Measurements from ENCODE around the gene KCNH5. TPM values are rescaled to one million over a fixed set of nuclear protein-coding genes. Genes with fewer than 3 reads are reported as not detected.

The KCNH5 gene
- polyA plus RNA-seq, 1 donor (not counting 4 experiments of a cell fraction or from before 2014, with no cell fraction given) = 0.04 TPM

- Histone ChIP-seq H2AFZ (ENCODE audit: control insufficient read depth, low read length) (no peak overlapping the region), H3K9me3 (ENCODE audit: control insufficient read depth, low read depth, low read length) (no peaks in the 10 kb centered on the region), H3K4me1 (ENCODE audit: control insufficient read depth, extremely low read depth, insufficient read depth, low read length) (no peaks in the 10 kb centered on the region), H3K4me2 (ENCODE audit: control insufficient read depth, extremely low read depth, insufficient read depth, low read depth, low read length) (no peak overlapping the region), H3K79me2 (ENCODE audit: control insufficient read depth, insufficient read depth, low read length) (no peaks in the 10 kb centered on the region), H3K9me1 (ENCODE audit: control insufficient read depth, extremely low read depth, insufficient read depth, low read length) (no peaks in the 10 kb centered on the region), H3K4me3 (ENCODE audit: control insufficient read depth in 2 of 3, extremely low read depth in 1 of 3, insufficient read depth in 2 of 3, low read depth in 1 of 3, low read length in 3 of 3) (no peak overlapping the region), H3K36me3 (ENCODE audit: control insufficient read depth in 2 of 2, extremely low read depth in 1 of 2, insufficient read depth in 2 of 2, low read length in 2 of 2) (no peaks in the 10 kb centered on the region), H3K27ac (ENCODE audit: control insufficient read depth, insufficient read depth, low read length) (no peak overlapping the region), H3K27me3 (ENCODE audit: control insufficient read depth, extremely low read depth, insufficient read depth, low read length) (no peaks in the 10 kb centered on the region), H4K20me1 (ENCODE audit: control insufficient read depth, extremely low read depth, insufficient read depth, low read length) (no peaks in the 10 kb centered on the region), H3K9ac (ENCODE audit: control insufficient read depth, extremely low read depth, insufficient read depth, low read length) (no peak overlapping the region)
- TF ChIP-seq CTCF (optimal IDR thresholded peaks at IDR 0.05 in 1 of 3, IDR thresholded peaks at IDR 0.05 in 1 of 3, conservative IDR thresholded peaks at IDR 0.05 in 1 of 3; ENCODE audit: extremely low read depth in 1 of 3, insufficient read depth in 2 of 3, low read length in 3 of 3) (no peak), EZH2 (IDR thresholded peaks at IDR 0.05; ENCODE audit: low read length) (no peak)
- no peak for DNase-seq (ENCODE audit: low read depth, low spot score)
- no peak for FAIRE-seq
- dilution Hi-C loops (cut with MboI; ENCODE audit: extremely low pct_ligation_motif_present, low sequenced_read_pairs) = no loop called here
These were observed 158.8 kb downstream of the KCNH5 start for GRCh38 chr14:62886461-62886860.

- Histone ChIP-seq H3K4me3 (ENCODE audit: control insufficient read depth in 2 of 3, extremely low read depth in 1 of 3, insufficient read depth in 2 of 3, low read depth in 1 of 3, low read length in 3 of 3) (no peak overlapping the region), H3K27me3 (ENCODE audit: control insufficient read depth, extremely low read depth, insufficient read depth, low read length) (no peaks in the 10 kb centered on the region), H3K27ac (ENCODE audit: control insufficient read depth, insufficient read depth, low read length) (no peak overlapping the region), H2AFZ (ENCODE audit: control insufficient read depth, low read length) (no peak overlapping the region), H3K79me2 (ENCODE audit: control insufficient read depth, insufficient read depth, low read length) (no peaks in the 10 kb centered on the region), H3K4me2 (ENCODE audit: control insufficient read depth, extremely low read depth, insufficient read depth, low read depth, low read length) (no peak overlapping the region), H3K9me1 (ENCODE audit: control insufficient read depth, extremely low read depth, insufficient read depth, low read length) (no peaks in the 10 kb centered on the region), H3K36me3 (ENCODE audit: control insufficient read depth in 2 of 2, extremely low read depth in 1 of 2, insufficient read depth in 2 of 2, low read length in 2 of 2) (no peaks in the 10 kb centered on the region), H3K9me3 (ENCODE audit: control insufficient read depth, low read depth, low read length) (no peaks in the 10 kb centered on the region), H3K4me1 (ENCODE audit: control insufficient read depth, extremely low read depth, insufficient read depth, low read length) (no peaks in the 10 kb centered on the region), H4K20me1 (ENCODE audit: control insufficient read depth, extremely low read depth, insufficient read depth, low read length) (no peaks in the 10 kb centered on the region), H3K9ac (ENCODE audit: control insufficient read depth, extremely low read depth, insufficient read depth, low read length) (no peak overlapping the region)
- TF ChIP-seq CTCF (optimal IDR thresholded peaks at IDR 0.05 in 1 of 3, IDR thresholded peaks at IDR 0.05 in 1 of 3, conservative IDR thresholded peaks at IDR 0.05 in 1 of 3; ENCODE audit: extremely low read depth in 1 of 3, insufficient read depth in 2 of 3, low read length in 3 of 3) = no peak
- no peak for TF ChIP-seq EZH2 (IDR thresholded peaks at IDR 0.05; ENCODE audit: low read length)
- FAIRE-seq (no peak), DNase-seq (ENCODE audit: low read depth, low spot score) (no peak)
- dilution Hi-C loops (cut with MboI; ENCODE audit: extremely low pct_ligation_motif_present, low sequenced_read_pairs) = no loop called here
These were observed 159.8 kb downstream of the KCNH5 start for GRCh38 chr14:62885451-62885850.

Data from keratinocyte (primary cell).